GM18858 (cell line): Measurements from ENCODE around the gene CXorf58.

Experiments
- ATAC-seq: cut with Tn5 transposase; IDR thresholded peaks from one replicate; pipeline ENCODE4 v1.9.1; 2021; ENCODE audit not compliant: unreplicated experiment

Gene CXorf58

DNA sequence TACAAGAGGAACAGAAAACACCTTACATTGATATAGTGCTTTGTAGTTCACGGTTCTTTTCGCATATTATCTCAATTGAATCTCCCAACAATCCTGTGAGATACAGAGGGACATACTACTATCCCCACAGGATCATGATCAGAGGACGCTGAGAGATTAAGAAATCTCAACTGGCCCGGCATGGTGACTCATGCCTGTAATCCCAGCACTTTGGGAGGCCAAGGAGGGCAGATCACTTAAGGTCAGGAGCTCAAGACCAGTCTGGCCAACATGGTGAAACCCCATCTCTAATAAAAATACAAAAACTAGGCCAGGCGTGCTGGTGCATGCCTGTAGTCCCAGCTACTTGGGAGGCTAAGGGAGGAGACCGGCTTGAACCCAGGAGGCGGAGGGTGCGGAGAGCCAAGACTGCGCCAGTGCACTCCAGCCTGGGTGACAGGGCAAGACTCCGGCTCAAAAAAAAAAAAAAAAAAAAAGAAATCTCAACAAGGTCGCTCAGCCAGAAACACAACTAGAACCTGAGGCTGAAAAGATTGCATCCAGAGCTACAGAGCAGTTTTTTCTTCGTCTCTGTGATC is 7.5 kb upstream of the CXorf58 start:
- no peak for ATAC-seq

DNA sequence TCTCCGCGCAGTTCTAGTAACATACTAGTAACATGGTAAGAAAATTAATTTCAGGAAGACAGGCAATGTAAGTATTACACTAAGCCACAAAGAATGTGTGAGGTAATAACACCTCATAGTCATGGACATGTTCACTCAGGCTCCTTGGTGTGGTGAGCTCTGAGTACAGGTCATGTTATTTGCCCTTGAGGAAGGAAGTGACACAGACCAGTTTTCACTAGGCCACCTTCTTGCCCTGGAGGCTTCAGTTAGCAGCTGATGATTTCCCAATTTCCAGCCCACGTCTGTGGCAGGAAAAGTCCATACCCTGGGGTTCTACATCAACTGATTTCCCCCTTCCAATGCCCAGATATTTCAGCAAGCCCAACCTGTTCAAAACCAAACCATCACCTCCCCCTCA is 6.7 kb upstream of the CXorf58 start:
- ATAC-seq: no peak

DNA sequence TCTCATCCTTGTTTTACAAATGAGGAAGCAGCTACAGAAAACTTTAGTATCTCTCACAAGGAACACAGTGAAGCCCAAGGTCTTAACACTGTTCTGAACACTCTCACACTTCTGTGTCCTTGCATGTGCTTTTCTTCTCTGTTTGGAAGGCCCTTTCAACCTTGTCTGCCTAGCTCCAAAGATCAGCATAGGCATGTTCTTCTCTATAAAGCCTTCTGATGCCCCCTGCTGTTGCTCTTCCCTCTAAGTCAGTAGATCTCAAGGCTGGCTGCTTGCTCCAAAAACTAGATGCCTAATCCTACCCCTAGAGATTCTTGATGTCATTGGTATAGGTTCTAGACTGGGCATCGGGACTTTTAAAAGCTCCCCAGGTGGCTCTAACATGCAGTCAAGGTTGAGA is 6.0 kb upstream of the CXorf58 start:
- peak; percentile 58 for ATAC-seq

DNA sequence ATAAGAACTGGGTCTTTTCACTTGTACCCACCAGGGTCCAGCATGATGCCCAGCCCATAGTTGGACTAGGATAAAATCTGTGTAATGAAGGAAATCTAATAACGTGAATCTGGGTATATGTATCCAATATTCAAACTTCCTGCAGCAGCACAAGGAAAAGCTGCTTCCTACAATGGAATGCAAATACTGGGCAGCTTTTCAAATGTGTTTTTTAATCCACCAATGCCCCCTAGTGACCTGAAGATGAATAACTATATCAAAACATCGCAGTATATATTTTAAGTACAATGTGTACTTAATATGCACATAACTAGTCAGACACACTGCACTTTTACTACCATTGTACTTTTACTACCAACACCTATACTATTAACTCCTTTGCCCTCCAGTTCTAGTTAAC is 5.4 kb upstream of the CXorf58 start:
- ATAC-seq: no peak

DNA sequence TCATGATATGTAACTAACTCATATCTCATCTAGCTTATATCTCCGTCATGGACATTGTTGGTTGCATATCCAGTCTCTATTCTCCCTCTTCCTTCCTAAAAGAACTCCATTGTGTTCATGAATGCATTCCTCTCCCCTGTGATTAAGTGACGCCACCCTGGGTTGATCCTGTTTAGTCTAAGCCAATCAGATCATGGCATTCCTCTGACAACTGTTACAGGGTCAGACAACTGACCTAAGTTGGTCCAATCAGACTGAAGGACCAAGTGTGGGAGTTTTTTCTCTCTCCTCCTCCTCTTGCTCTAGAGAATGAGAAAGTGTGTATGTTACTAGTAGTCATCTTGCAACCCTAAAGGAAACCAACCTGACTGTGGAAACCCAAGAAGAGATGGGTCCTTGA is 3.7 kb upstream of the CXorf58 start:
- no peak for ATAC-seq

DNA sequence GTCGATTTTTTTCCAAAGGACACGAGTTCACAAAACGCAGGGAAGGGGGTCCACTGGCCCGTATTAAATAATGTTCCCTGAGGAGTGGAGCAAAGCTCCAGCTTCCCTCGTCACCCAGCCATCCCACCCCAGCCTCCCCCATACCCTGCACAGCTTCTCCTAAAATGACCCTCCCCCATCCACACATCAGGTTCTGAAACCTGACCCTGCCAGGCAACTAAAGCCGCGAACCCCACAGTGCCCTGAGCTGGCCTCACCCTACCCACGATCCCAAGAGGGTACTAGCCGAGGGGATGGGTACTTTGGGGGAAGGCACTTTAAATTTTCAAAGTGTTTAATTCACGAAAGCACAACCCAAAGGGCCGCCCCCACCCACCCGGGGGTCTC is 702 bp upstream of the CXorf58 start:
- no peak for ATAC-seq

DNA sequence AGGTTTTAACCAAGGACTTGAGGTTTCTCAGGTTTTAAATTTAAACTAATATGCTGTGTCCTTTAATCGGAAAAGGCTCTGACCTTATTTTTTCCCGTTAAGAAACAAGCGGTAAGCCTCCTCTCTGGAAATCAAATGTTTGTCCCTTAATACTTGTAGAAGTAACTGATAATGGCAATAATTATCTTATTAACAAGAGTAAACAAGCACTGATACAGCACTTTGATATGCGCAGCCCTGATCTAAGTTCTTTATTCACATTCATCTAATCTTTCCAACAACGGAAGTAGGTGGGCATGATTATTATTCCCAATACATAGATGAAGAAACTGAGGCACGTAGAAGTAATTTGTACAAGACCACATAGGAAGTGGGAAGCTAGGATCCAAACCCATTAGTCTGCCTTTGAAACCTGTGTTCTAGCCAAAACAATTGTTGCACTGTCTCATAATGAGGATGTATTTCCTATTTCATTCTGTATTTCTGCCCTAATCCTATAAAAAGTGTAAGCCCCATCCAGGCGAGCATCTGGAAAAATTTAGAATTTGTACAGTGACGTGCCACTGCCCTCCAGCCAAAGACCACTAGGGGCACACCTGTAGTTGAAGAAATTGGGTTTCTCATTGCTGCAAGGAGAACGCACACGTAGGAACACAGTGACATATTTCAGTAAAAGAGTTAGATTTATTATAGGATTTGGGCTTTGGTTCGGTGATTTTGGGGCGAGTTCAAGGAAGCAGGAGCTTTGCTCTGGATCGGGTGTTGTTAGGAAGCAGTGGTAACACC is 606 bp downstream of the CXorf58 start:
- ATAC-seq: no peak

DNA sequence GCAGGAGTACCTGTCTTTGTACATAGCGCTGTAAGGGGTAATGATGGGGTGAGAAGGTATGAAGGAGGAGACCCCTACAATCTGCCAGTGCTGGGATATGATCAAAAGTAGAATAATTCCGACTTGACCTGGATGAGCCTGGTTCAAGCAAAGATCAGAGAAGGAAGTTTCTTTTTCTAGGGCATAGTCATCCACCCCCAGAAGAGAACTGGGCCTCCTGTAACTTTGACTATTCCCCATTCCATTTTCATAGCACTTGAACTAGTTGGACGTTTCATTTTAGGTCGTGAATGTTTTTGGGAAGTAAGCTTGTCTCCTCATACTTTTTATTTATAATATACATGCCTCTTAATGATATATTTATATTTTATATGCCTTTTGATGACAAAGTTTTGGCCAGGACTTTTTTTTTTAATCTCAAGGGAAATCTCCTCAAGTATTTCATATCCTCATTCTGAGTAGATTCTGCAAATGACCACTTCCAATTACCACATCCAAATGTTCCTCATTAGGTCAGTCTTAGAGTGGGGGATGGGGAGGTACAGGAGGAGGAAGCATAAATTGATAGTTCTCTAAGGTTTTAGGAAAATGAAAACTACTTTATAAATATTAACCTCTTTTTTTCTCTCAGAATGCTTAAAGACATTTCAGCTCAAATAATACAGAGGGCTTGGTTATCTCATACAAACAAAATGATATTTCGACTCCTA is 3.5 kb downstream of the CXorf58 start:
- no peak for ATAC-seq

DNA sequence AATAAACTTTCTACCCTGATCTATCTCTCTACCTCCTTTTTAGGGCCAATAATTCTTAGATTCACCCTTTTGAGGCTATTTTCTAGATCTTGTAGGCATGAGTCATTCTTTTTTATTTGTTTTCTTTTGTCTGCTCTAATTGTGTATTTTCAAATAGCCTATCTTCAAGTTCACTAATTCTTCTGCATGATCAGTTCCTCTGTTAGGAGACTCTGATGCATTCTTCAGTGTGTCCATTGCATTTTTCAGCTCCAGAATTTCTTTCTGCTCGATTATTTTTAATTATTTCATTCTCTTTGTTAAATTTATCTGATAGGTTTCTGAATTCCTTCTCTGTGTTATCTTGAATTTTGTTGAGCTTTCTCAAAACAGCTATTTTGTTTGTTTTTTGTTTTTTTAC is 11.3 kb downstream of the CXorf58 start:
- ATAC-seq: no peak

DNA sequence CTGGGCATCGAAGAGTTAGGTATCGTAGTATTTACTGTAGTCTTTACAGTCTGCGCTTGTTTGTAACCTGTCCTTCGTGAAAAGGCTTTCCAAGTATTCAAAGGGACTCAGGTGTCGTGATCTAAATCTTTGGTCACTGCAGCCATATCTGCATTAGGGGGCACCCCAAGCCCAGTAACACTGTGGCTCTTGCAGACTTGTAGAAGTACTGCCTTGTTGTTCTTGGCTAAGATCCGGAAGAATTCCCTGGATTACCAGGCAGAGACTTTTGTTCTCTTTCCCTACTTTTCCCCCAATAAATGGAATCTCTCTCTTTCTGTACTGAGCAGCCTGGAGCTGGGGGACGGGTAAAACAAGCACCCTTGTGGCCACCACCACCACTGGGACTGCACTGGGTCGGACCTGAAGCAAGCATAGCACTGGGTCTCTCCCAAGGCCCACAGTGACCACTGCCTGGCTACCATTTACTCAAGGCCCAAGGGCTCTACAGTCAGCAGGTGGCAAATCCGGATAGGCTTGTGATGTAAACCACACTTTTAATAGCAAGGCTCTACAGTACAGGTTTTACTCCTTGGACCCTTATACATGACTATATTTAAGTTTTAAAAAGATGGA is 12.0 kb downstream of the CXorf58 start:
- ATAC-seq: no peak

DNA sequence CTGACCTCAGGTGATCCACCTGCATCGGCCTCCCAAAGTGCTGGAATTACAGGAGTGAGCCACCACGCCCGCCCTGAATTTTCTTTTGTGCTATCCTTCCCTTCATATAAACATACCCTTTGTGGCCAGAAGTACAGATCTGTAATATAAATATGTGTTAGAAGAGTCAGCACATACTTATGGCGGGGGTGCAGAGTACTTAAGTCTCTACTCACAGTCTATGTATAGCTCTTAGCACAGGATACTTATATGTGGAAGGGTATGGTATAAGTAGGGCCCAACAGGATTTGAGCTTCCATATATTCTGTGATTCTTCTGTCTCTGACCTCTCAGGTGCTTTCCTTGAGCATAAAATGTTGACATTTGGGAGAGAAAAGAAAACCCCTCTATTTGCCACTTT is 18.2 kb downstream of the CXorf58 start:
- no peak for ATAC-seq

DNA sequence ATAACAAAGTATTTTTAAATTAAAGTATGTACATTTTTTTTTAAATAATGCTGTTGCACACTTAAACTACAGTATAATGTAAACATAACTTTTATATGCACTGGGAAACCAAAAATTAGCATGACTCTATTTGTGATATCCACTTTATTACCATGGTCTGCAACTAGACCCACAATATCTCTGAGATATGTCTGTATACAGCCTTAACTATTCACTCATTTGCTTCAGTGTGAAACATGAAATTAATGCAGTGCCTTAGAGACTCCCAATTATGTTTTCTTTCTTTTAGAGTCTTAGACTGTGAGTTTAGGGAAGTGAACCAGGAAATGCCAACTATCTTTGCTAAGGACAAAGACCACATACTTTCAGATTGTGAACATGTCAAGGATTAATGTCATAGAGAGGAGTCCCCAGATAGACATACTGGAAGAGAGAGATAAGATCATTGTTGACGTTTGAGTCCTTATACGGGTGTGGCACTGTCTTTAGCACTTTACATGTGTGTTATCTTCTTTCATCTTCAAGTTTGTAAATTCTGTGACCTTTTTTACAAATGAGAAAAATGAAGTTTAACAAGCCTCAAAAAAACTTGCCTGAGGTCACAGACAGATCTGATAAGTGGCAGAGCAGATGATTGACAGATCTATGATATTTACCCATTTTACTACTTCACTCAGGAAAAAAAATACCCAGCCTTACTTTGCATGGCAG is 23.2 kb downstream of the CXorf58 start:
- ATAC-seq: no peak

DNA sequence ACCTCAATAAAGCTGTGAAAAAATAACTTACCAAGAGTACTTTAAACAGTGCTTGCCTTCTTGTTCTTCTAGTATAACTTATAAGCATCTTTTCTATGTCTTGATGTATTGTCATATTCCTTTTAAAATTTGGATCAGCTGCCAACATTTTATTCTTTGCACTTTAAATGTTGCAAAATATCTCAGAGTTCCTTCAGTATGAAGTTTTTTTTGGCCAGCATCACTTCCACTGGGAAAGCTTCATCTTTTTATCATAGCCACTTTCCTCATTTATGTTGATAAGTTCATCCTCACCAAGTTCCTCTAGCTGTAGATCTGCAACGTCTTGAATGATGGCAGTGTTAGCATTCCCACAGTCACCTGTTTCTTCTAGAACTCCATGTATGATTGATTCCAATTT is 24.2 kb downstream of the CXorf58 start:
- no peak for ATAC-seq

DNA sequence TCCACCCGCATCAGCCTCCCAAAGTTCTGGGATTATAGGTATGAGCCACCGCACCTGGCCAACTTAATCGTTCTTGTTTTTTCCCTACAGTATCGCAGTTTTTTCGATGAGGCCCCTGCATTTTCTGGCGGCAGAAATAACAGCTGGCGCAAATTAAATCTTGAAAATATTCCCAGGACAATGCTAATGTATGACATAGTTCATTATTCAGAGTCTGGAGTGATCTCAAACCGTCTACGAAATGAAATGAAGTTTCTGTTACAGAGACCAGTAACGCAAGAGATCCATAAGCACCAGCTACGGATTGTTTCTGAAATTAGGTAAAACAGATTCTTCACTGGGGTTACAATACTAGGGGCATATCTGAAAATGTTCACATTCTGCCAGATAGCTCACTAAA is 27.3 kb downstream of the CXorf58 start:
- no peak for ATAC-seq

DNA sequence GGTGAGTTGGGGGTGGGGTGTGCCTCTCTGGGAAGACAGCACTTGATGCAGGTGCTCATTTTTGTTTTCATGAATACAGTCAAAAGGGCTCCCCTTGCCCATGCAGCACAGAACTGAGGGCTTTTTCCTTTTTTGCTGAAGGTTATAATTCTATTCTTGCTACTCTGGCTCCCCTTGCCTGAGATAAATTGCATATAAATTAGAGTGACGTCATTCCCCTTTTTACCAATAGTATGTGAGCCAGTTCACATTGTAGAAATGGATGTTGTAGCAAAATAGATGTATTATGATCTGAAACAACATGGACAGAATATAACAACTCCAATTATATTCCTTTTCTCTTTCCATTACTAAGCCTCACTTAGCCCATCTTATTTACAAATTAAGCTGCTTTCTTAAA is 28.4 kb downstream of the CXorf58 start:
- no peak for ATAC-seq

DNA sequence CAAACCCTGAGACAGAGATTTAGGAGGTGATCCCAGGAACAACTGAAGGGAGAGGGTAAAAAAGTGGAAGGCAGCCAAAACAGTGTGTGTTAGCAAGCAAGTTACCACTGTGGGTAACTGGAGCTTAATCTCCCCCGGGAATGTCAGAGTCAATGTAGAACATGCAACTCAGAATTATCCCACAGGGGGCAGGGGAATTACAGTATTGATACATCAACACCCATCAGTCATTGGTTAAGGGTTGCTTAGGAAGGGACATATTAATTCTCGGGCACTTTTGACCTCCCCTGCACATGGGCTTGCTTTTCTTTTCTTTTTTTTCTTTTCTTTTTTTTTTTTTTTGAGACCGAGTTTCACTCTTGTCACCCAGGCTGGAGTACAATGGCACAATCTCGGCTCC is 29.3 kb downstream of the CXorf58 start:
- ATAC-seq: no peak

DNA sequence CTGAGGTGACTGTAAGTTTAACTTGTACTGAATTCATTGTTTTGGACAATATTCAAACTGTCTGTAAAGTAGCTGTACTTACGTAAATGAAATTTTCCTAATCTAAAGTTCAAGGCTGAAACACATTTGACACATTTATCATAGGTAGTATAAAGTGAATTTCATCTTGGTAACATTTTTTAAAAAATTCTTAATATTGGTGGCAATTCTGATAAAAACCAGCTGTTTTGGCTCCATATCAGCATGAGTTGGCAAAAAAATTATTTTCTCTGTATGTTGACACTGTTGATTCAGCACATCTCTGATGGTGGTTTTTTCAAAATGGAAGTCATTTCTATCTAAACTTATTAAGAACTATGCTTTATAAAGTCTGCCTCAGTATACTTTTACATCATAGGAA is 30.9 kb downstream of the CXorf58 start:
- no peak for ATAC-seq

DNA sequence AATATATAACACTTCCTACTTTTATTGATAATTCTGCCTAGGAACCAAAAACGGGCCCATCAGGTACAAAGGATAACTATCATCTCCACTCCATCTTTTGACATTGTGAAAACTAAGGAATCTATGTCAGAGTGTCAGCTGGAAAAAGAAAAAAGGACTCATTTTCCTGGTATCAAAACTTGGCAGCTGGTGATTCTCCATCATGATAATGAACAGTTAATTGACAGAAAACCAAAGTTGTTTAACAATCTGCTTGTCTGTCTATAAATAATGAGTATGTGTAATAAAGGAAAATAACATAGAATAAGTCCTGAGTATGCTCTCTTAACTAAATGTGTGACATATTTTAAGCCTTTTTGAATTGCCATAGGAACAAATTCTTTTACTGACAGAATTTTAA is 31.4 kb downstream of the CXorf58 start:
- no peak for ATAC-seq

DNA sequence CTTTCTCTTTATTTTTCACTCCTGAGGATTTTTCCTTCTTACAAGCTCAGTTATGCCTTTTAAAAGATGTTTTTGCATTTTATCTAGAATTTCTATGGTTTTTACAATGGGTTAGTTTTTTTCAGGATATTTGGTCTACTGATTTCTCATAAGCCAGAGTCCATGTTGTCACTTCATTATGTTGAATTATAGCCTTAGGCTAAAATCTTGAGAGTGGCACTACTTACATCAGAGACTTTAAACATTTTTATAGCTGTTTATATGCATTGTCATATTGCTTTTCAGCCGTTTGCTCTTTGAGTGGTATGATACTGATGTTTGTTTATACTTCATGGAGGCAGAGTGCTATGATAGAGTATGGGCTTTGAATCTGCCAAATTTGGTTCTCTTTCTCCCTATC is 36.4 kb downstream of the CXorf58 start:
- ATAC-seq: no peak

DNA sequence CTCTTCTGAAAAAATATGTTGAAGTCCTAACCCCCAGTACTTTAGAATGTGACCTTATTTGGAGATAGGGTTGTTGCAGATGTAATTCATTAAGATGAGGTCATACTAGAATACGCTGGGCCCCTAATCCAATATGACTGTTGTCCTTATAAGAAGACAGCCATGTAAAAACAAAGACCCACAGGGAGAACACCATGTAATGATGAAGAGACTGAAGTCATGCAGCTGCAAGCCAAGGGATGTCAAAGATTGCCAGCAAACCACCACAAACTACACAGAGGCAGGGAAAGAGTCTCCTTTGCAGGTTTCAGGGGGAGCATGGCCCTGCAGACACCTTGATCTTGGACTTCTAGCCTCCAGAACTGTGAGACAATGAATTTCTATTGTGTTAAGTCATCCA is 37.4 kb downstream of the CXorf58 start:
- ATAC-seq: no peak

DNA sequence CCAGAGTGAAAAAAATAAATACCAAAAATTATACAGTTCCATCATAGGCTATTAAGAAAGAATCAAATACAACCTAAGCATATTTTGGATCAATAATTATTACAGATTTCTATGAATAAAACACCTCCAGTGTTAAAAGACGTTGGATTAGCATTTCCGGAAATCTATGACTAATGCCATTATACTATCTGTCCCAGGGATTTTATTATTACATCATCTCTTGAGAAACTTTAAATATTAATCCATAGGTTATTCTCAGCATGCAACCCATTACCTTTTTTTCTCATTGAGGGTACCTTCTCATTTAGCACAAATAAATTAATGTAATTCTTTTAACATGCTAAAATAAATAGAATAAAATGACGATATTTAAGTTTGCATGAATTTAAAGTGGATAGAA is 44.6 kb downstream of the CXorf58 start:
- ATAC-seq: no peak
